ENCODE data around the gene VSIG8.

DNA sequence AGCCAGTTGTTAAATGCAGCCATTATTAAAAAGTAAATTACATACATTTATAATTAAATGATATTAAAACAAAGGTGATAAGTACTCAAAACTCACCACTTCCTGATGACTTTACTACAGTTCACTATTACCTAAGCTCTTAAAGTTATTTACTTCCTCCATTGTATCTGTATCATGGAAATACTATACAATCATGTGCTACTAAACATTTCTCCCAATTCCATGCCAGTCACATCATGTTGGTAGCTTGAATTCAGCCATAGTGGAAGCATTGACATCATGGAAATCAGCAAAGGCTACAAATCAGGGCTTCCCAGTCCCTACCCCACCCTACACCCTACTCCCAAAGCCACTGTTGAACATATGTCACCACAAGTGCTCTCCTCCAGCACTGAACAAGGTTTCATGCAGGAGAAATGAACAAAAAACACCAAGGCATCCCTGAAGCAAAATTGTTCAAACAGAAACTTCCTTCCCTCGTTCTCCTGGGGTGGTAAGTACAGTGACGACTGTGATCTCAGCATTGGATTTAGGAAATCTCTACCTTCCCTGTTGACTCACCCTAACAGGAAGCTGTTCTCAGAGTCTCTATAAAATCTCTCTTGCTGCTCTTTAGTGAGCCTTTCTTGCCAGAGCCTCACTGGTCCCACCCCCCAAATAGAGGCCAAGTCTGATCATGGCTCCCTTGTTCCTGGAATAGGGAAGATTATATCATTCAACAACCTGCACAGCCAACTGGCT is 12.7 kb downstream of the VSIG8 start:
- TF ChIP-seq CTCF (IDR thresholded peaks at IDR 0.05), result no peak
- TF ChIP-seq POLR2A (IDR thresholded peaks at IDR 0.05), result no peak
